HG03432 (cell line): Measurements from ENCODE around the gene FAM53A.

Experiments
- ATAC-seq: cut with Tn5 transposase; IDR thresholded peaks from one replicate; pipeline ENCODE4 v1.9.1; 2021; ENCODE audit warnings: mild to moderate bottlenecking, moderate library complexity; ENCODE audit not compliant: unreplicated experiment

FAM53A gene

DNA sequence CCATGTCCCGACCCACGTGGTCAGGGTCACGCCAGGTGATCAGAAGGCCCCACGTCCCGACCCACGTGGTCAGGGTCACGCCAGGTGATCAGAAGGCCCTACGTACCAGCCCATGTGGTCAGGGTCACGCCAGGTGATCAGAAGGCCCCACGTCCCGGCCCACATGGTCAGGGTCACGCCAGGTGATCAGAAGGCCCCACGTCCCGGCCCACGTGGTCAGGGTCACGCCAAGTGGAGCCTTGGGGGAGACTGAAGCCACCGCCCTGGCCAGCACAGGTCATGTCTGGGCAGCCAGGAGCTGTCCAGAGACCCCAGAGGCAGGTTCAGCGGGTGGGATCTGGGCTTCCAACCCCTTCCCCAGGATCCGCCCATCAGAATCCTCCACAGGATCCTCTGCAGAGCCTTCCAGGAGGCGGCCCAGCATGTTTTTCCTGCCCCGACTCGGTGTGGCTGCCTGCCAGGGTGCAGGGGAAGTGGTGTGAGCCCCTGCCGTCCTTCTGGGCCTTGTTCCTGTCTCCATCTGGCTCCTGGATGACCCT lies 58.4 kb downstream of the FAM53A start:
- ATAC-seq, result no peak

DNA sequence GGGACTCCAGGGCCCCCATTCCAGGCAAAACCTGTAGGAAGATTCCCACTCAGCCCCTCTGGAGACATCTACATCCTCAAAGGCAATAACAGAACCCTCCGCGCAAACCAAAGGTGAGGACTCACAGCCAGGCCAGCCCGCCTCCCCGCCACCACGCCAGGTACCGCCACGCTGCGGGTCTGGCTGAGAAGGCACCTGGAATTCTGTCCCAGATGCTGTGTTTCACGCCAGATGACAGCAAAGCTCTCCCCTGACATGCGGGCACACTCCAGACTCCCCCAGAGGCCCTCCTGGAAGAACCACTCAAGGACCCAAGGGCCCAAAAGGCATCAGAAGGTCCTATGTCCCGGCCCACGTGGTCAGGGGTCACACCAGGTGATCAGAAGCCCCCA lies 59.6 kb downstream of the FAM53A start:
- ATAC-seq, result no peak

DNA sequence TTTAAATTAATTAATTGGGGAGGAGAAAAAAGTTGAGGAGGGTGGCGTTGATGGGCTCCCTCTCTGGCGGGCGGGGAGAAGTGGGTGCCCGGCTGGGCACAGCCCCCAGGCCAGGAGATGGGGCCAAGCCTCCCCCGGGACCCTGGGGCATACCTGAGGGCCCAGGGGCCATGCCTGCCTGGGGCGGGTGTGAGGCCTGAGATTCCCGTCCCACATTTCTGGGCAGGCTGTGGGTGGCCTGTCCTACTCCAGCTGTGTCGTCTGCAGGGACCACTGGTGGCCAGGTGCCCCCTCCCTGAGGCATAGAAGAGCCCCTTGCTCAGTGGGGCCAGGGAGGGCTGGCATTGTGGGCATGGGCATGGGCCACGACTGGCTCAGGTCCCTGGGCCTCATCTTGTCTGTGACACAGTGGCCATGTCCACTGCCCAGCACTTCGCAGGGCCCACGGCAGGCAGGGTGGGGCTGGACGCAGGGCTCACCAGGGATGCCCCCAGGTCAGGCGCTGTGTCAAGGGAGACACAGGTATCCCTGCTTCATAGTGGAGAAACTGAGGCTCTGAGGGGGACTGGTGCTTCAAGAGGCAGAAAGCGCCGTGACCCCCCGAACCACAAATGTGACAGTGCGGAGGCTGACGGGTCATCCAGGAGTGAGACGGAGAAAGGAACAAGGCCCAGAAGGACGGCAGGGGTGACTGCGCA lies 60.1 kb downstream of the FAM53A start:
- ATAC-seq, result no peak

DNA sequence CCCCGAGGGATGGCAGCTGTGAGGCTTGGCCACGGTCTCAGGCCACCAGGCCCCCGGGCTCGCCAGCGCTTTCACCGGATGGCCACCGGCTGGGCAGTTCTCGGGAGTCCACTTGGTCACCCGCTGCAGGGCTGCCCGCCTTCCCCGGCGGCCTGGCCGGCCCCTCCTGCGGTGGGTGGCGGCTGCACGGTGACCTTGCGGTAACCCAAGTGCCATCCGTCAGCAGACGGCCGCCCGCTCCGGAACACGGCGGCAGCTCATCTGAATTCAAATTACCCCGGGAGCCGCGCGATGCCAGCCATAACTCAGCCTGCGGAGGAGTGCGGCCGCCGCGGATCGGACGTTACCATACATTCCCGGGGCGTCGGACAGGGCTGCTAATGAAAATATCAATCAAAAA lies 60.7 kb downstream of the FAM53A start:
- ATAC-seq, result no peak

DNA sequence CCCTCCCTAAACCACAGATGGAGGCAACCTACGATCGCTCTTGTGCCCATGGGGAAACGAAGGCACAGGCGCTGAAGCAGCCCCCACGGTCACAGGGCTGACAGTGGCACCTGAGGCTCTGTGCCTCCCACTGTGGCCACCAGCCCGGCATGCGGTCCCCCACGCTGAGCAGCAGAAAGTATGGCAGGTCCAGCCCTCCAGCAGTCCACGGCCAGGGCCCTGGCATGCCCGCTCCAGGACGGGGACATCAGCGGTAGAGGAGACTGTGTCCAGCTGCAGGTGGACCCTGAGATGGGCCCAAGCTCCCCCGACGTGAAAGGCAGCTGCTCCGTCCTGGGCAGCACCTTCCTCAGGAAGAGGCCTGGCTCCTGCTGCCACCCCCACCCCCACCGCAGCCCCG lies 61.2 kb downstream of the FAM53A start:
- ATAC-seq, result no peak

DNA sequence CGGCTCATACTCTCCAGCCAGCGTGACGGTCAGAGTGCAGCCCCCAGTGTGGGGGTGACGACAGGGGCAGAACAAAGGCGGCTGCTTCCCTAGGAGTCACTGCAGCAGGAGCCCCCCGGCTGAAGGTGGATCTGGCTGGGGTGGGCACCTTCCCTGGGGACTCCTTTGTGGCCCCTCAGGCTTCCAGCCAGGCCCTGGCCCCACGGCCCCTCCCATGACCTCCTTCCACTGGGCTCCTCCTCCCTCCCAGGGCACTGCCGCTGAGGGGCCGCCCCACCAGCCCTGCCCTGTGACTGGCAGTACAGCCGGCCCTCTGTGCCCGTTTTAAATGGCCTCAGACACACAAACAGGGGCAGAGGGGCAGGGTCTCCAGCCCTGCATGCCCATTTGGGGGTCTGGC lies 61.9 kb downstream of the FAM53A start:
- no peak for ATAC-seq

DNA sequence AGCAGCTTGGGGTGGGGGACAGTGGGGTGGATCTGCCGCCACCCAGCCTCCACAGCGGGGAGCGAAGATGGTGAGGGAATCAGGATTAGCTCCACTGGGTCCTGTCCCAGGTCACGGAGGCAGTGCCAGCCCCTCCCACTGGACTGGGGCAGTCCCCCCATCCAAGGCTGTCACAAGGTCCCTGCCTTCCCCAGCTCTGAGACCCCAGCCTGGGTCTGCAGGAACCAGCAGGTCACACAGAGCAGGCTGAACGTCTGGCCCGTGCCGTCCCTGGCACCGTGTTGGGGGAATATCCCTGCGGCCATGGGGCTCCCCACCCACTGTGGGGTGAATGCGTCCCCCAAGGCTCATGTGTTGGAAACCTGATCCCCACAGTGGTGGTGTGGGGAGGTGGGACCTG lies 62.6 kb downstream of the FAM53A start:
- ATAC-seq, result no peak

DNA sequence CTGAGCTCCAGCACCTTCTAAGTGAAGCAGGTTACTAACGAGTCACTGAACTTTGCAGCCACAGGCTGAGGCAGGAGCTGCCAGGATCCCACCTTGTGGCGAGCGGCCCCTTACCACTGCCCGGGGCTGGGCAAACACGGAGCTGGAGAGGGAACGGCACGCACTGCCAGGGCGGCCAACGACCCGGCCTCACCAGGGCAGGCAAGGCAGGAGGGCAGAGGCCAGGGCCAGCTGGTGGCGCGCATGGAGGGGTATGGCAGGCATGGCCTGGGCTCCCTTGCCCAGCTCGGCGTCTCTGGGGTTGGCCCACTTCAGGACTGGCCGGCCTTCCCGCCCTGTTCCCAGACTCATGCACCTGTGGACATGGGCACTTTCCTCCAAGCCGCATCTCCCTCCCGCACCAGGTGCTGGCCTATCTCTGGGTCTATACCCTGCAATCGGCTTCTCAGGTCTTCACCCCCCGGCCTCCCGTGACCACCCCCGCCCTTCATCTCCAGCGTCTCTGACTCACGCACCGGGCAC lies 64.9 kb downstream of the FAM53A start:
- no peak for ATAC-seq

DNA sequence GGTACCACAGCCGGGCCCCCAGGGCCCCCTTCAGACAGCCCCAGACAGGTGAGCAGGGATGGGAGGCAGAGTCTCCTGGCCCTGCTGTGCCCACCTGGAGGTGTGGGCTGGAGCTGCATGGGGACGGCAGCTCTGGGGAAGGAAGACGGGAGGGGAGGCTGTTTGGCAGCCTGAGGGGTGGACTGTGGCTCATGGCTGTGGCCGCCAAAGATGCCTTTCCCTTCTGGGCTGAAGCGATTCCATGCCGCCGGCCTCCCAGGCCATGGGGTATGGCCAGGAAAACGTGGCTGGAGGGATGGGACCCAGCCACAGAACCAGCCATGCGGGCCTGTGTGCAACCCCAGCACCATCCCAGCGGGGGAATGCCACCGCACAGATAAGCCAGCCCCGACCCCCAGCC lies 65.7 kb downstream of the FAM53A start:
- ATAC-seq, result no peak

DNA sequence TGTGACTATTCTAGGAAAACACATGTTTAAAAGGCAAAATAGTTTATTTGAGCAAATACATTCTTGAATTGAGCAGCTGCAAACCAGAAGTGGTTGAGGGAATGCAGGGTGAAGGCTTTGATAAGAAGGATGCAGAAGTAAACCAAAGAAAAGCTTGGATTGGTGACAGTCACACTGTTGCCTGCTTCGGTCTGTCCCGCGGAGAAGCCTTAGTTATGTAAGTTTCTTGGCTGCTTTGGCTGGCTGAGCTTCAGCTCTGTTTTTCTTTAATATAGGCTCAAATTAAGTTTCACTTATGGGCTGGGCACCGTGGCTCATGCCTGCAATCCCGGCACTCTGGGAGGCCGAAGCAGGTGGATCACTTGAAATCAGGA lies 67.6 kb downstream of the FAM53A start:
- ATAC-seq, result no peak

DNA sequence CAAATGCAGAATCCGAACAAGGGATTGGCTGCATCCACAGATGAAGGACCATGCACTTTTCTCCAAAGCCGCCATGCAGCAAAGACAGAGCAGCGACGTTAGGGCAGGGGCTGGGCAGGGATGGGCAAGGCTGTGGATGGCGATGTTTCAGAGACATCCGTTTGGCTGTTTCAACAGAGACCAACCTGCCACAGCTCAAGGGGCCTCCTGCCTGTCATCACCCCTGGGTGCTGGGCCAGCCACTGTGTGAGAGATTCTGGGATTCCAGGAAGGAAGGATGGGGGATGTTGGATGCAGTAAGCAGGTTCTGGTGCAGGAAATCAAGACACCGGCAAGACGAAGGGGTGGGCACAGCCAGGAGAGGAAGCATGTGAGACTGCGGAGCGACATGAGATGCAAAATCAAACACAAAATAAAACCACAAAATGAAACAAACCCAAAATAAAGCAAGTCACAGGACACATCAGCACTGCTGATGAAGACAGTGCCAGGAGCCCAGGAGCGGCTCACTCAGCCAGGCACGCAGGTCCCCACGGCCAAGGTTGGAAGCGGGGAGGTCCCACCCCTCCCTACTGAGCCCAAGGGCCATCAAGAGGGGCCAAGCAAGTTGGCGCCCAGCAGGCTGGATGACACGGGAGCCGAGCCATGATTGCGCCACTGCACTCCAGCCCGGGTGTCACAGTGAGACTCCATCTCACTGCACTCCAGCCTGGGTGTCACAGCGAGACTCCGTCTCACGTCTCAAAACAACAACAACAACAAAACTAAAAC lies 68.1 kb downstream of the FAM53A start:
- ATAC-seq, result no peak

DNA sequence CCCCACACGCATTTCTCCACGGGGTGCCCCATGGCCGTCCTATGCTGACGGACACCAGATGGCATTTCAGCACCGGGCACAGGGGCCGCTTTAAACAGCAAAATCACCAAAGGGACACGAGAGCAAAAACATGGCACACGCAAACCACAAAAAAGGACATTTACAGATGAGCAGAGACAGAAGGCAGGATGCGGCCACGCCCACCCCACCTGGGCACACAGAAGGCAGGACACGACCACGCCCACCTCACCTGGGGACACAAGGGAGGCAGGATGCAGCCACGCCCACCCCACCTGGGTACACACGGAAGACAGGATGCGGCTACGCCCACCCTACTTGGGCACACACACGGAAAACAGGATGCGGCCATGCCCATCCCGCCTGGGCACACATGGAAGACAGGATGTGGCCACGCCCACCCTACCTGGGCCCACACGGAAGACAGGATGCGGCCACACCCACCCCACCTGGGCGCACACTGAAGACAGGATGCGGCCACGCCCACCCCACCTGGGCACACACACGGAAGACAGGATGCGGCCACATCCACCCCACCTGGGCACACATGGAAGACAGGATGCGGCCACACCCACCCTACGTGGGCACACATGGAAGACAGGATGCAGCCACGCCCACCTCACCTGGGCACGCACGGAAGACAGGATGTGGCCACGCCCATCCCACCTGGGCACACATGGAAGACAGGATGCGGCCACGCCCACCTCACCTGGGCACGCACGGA lies 69.1 kb downstream of the FAM53A start:
- no peak for ATAC-seq

DNA sequence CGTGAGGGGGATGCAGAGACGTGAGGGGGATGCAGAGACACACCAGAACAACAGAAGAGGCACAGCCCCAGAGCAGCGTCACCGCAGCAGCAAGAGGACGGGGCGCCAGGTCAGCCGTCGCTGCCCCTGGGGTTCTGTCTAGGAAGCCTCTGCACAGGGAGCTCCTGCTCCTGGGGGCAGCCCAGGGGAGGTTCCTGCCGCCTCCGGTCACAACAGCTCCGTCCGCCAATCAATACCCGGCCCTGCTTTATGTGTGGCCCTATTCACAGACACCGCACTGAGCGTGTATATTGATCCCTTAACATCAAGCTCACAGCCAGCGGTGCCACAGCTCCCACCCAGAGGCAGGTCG lies 69.6 kb downstream of the FAM53A start:
- no peak for ATAC-seq

DNA sequence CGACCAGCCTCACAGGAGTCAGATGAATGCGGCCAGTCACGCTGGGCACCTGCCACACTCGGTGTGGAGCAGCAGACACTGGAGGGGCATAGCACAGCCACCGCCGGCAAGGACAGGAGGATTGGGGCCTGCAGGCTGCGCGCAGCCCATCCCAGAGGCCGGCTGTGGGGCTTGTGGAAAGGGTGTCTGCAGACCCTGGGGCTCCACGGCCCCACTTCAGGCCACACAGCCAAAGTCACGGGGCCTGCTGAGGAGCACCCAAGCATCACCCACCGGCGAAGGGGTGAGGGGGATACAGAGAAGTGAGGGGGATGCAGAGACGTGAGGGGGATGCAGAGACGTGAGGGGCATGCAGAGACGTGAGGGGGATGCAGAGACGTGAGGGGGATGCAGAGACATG lies 70.1 kb downstream of the FAM53A start:
- no peak for ATAC-seq

DNA sequence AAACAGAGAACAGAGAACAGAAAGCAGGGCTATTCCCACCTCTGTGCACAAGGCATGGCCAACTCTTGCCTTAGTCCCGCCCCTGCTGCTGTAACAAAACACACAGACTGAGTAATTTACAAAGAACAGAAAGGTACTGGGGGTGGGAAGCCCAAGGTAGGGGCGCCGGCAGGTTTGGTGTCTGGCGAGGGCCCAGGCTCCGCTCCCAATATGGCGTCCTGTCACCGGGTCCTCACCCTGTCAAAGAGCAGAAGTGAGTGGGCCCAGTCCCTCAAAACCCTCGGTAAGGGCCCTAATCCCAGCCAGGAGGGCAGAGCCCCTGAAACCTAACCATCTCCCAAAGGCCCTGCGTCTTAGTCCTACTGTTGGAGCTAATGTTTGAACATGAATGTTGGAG lies 71.0 kb downstream of the FAM53A start:
- ATAC-seq, result no peak

DNA sequence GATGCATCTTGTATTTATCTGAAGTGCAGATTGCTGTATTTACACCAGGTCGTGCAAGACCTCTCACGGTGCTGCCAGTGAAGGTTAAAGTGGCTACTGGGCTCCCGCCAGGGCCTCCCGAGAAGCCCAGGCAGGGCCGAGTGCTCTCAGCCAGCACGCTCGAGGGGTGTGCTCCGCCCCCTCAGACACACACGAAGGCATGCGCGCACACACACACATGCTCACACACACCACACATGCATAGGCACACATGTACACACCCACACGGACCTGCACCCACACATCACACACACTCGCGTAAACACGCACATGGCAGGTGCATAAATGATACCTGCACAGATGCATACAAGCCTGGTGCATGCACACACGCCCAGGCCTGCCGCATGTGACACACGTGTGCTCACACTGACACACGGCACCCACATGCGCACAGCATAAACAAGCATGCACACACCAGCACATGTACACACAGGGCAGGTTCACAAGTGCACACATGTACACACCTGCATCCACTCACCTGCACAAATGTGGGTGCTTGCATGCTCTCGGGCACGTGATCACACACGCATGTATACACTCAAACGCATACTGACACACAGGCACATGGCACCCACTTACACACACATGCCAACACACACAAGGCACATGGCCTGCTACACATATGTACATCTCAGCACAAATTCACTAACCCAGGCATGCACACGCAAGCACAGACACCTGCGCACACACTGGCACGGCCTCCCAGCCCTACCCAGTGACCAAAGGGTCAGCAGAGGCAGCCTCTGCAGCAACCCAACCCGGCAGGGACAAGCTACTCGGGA lies 71.6 kb downstream of the FAM53A start:
- ATAC-seq, result no peak

DNA sequence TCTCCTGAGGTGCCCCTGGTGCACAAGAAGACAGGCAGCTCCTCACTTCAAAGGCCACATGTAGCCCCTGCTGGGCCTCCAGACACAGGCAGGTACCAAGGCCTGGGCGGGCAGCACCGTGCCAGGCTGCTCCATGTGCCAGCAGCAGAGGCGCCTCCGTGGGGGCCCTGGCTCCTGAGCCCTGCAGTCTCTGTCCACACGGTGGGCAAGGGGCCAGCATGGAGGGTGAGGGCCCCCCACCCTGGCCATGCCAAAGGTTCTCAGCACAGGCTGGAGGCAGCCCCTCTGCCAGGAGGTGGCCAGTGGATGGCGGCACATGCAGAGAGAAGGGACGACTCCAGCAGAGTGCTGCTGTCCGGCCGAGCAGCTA lies 72.6 kb downstream of the FAM53A start:
- ATAC-seq, result no peak

DNA sequence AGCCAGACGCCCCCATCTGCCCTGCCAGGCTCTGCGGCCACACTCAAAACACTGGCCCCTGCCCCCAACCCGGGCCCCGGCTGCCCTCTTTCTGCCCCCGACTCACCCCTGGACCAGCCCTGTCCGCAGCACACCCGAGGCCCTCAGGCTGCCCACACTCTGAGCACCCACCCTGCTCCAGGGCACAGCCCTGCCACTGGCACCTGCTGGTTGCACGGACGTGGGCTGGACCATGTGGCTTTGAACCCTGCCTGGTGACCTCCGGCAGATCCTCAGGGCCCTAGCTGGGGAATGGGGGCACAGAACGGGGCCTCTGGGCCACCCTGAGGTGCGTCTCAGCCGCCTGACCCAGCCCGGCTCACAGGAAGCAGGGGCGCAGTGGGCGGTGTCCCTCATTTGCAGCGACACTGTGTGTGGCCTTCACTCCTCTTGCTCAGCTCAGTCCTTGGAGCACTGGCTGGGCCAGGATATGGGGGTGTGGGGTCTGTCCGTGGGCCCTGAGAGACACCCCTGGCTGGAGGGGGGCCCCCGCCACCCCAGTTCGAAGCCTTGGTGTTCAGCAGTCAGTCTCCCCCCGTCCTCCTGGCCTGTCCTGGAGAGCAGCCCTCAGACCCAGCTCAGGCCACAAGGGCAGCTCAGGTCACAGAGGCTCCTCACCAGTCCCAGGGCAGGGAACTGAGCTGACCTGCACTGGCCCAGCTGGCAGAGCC lies 73.2 kb downstream of the FAM53A start:
- ATAC-seq, result no peak

DNA sequence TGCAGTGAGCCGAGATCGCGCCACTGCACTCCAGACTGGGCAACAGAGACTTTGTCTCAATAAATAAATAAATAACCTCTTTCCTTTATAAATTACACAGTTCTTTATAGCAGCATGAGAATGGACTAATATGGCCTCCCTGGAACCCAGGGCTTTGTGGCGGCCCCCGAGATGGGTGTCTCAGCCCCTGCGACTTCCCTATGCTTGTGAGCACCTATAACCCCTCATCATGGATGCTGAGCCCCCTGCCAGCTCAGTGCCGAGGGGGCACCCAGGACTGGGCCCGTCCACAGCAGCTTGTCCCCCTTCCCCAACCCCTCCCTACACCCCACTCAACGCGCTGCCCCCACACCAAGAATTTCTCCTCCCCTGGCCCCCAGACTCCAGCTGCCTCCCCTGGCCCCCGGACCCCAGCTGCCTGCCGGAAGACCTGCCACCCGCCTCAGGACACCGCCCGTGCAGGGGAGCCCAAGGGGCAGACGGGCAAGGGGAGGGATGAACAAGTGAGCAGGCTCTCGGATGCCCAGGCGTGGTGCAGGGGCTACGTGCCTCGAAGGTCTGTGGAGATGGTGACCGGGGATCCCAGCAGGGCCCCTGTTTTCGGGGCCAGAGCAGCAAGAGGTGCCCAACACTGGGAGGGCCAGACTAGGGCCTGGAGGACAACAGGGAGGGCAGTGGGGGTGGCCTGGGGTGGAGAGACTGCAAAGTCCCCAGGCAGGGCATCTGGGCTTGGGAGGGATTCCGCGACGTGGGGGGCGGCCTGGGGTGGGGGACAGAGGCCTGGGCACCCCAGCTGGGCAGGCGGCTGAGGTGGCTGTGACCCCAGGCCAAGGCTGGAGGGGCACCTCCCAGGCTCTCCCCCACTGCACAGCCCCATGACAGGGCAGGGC lies 74.0 kb downstream of the FAM53A start:
- ATAC-seq, result no peak
